Measurements from ENCODE around the gene TCTN2.

GRCh38 chr12:123686636-123687190 lies 15.8 kb downstream of the TCTN2 start:
- TF ChIP-seq ZNF70 (CRISPR knock-in tag; IDR thresholded peaks at IDR 0.05) (no peak), CREB5 (CRISPR knock-in tag; IDR thresholded peaks at IDR 0.05; ENCODE audit: low read depth) (no peak), CSRNP3 (CRISPR knock-in tag; IDR thresholded peaks at IDR 0.05) (no peak), BACH2 (CRISPR knock-in tag; IDR thresholded peaks at IDR 0.05; ENCODE audit: borderline replicate concordance) (no peak), TSHZ2 (CRISPR knock-in tag; IDR thresholded peaks at IDR 0.05) (no peak), ZFP30 (CRISPR knock-in tag; IDR thresholded peaks at IDR 0.05) (no peak), ZFP3 (CRISPR knock-in tag; IDR thresholded peaks at IDR 0.05) (no peak)

Data from SK-N-SH treated with all-trans-retinoic acid at 6 μM for 48 hours (cell line).